ENCODE results near the gene PDE2A.

The PDE2A gene

DNA sequence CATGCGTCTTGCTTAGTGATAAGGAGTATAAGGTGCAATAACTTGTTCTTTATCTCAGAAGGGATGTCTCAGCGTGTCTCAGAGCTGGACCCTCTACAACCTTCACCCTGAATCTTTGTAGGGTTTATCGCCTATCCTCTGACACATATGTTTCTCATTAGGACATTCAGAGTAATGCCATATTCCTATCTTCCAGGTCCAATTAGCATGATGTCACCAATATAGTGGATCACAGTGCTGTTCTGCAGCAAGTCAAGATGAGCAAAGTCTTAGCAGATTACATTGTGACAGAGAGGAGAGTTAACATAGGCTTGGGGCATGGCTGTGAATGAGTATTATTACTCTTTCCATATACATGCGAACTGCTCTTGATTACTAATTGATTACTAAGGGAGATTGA is 129.6 kb downstream of the PDE2A start:
- no peak for DNase-seq (ENCODE audit: low read depth in 2 of 2)

DNA sequence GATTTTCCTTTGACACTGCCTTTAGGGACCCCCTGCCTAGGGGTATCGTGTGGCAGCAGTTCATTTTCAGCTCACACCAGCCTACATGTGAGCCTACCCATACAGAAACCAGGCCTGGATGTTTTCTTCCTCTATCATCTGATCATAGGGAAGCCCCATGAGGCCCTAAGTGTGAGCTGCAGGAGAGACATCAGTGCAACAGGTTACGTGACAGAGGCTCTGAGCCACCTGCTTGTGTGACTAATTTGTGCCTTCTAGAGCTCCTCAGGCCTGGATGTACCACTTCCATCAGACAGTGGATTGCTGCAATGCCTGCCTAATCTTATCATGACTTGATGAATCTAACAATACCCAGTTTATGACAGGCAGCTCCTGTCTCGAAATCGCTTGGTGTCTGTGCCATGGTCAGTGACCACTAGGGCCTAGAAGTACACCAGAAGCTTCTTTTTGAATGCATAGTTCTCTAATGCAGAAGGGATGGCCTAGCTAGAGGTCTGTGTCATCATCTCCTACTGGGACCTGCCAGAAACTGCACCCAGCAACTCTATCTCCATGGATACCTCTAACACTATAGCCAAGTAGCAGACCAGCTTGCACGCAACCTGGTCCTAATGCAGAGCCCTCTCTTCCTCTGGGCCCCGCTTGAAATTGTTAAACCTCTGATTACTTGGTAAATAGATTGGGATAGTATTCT is 130.2 kb downstream of the PDE2A start:
- no peak for DNase-seq (ENCODE audit: low read depth in 2 of 2)

GRCh38 chr11:72541257-72541974 is 132.8 kb downstream of the PDE2A start:
- no peak for DNase-seq (ENCODE audit: low read depth in 2 of 2)

GRCh38 chr11:72537051-72537450 is 137.2 kb downstream of the PDE2A start:
- no peak for DNase-seq (ENCODE audit: low read depth in 2 of 2)

DNA sequence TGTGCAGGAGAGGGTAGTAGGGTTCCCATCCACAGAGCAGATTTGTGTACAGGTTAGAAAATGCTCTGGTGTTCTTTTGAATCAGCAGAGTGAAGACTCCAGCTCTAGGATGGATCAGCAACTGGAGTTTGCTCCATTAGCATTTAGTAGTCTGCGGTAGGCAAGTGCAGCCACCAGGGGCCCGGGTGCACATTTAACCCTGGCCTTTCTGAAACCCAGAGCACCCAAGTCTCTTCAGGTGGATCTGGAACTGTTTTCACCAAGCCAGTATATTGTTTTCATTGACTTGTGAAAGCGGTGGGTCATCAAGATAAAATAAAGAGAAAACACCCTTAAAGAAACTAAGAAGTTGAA is 139.1 kb downstream of the PDE2A start:
- DNase-seq (ENCODE audit: low read depth in 2 of 2), result no peak

DNA sequence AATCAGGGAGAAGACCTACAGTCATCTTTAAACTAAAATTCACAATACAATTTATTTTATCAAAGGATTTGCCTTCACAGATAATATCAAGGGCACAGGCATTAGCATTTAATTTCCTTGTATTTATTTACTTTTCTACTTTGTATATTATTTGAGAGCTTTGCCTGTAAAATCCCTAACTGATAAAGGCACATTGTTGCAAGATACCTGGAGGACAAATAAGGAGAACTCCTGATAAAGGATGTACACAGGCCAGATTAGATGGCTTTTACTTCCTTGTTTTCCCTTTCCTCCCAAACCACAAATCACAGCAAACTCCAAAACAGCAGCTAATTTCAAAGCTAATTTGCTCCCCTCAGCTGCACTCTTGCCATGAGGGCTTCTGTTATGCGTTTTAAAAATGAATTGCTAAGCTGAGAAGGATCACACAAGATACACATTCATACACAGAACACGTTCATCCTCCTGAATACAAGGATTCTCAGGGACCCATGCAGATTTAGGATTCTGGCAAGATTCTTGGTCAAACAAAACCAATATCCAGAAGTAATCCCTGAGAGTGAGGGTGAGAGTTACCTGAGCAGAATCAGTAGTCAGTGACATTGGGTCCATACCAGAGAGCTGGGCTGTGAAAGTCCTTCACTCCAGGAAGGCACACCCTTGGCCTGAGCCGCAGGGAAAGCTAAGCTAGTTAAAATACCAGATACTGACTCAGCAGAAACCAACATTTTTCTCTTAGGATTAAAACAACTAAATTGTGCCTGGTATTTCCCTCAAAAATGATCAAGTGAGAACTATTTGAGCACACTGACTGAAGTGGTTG is 139.6 kb downstream of the PDE2A start:
- no peak for DNase-seq (ENCODE audit: low read depth in 2 of 2)

- DNase-seq (ENCODE audit: low read depth in 2 of 2), result no peak
Measured at GRCh38 chr11:72529068-72529467, 145.2 kb downstream of the PDE2A start.

DNA sequence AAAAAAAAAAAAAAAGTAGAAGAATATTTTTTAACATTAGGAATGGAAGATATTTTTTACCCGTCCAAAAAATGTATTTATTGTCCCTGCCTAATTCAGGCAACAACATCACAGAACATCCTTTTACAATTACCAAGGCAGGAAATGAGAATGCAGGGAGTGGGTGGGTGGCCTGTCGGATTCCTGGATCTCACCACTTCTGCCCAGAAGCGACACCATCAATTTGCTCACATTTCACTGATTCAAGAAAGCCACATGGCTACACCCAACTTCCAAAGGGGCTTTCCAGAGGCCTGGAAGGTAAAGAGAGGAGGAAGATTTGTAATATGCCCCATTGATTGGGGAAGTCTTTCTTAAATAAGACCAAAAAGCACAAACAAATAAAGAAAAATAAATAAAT is 146.1 kb downstream of the PDE2A start:
- DNase-seq (ENCODE audit: low read depth in 2 of 2), result no peak
